HepG2 (cell line): ENCODE data around the gene POU4F3. TPM values are rescaled to one million over a fixed set of nuclear protein-coding genes. Genes with fewer than 3 reads are reported as not detected.
A peak's percentile ranks its signal among the peaks of the same experiment; 100 is the strongest.

Source experiments
- BORCS8-MEF2B ChIP-seq: sonication (generic); formaldehyde crosslinking; IDR thresholded peaks from 2 replicates; pipeline ENCODE4 v1.8.0; 2022; ENCODE audit warnings: mild to moderate bottlenecking, missing genetic modification reagents
- DMAP1 ChIP-seq: IDR thresholded peaks from 2 replicates; pipeline ENCODE4 v1.6.1; 2016
- FOSL2 ChIP-seq: sonication (generic); formaldehyde crosslinking; IDR thresholded peaks from 2 replicates; pipeline ENCODE4 v1.4.0; 2020; ENCODE audit warnings: missing genetic modification reagents
- HMGXB3 ChIP-seq: sonication (generic); formaldehyde crosslinking; IDR thresholded peaks from 2 replicates; pipeline ENCODE4 v1.4.0; 2020; ENCODE audit warnings: missing genetic modification reagents, borderline replicate concordance
- JARID2 ChIP-seq: sonication (generic); formaldehyde crosslinking; IDR thresholded peaks from 2 replicates; pipeline ENCODE4 v1.8.1; 2023; ENCODE audit warnings: missing genetic modification reagents, inconsistent platforms; ENCODE audit not compliant: insufficient replicate concordance
- KLF16 ChIP-seq, 2 experiments: sonication (generic) in 1 of 2; formaldehyde crosslinking in 1 of 2; IDR thresholded peaks; 2 replicates each; pipeline versions ENCODE4 v1.6.1 to v1.8.0; 2016 to 2023; ENCODE audit warnings: missing genetic modification reagents in 2 of 2, missing compliant biosample characterization in 1 of 2
- NFKB2 ChIP-seq: sonication (generic); formaldehyde crosslinking; IDR thresholded peaks from 2 replicates; pipeline ENCODE4 v1.4.0; 2020; ENCODE audit warnings: missing genetic modification reagents, borderline replicate concordance
- SALL1 ChIP-seq: sonication (generic); formaldehyde crosslinking; IDR thresholded peaks from 2 replicates; pipeline ENCODE4 v1.8.0; 2022; ENCODE audit warnings: mild to moderate bottlenecking, missing genetic modification reagents
- SRY ChIP-seq: sonication (generic); formaldehyde crosslinking; IDR thresholded peaks from 2 replicates; pipeline ENCODE4 v1.8.0; 2022; ENCODE audit warnings: mild to moderate bottlenecking, missing genetic modification reagents
- ZFP36L1 ChIP-seq: sonication (generic); formaldehyde crosslinking; IDR thresholded peaks from 2 replicates; pipeline ENCODE4 v1.8.0; 2022; ENCODE audit warnings: mild to moderate bottlenecking, missing genetic modification reagents, moderate library complexity
- ZNF101 ChIP-seq: sonication (generic); formaldehyde crosslinking; IDR thresholded peaks from 2 replicates; pipeline ENCODE4 v1.4.0; 2020; ENCODE audit warnings: mild to moderate bottlenecking, low read depth, missing genetic modification reagents, borderline replicate concordance
- ZNF124 ChIP-seq: sonication (generic); formaldehyde crosslinking; IDR thresholded peaks from 2 replicates; pipeline ENCODE4 v1.4.0; 2020; ENCODE audit warnings: missing genetic modification reagents
- ZNF557 ChIP-seq: sonication (generic); formaldehyde crosslinking; IDR thresholded peaks from 2 replicates; pipeline ENCODE4 v1.4.0; 2020; ENCODE audit warnings: missing genetic modification reagents
- ZNF674 ChIP-seq: sonication (generic); formaldehyde crosslinking; IDR thresholded peaks from 2 replicates; pipeline ENCODE4 v1.5.0; 2020; ENCODE audit warnings: low read depth, mild to moderate bottlenecking, missing genetic modification reagents
- ZNF792 ChIP-seq: IDR thresholded peaks from 2 replicates; pipeline ENCODE4 v1.6.1; 2016
- polyA plus RNA-seq, 8 experiments: library from polyadenylated mRNA; depleted of rRNA in 3 of 8; stranded (reverse) in 7 of 8; unstranded in 1 of 8; fragments of >200 nt; fragmentation: Illumina TruSeq in 4 of 8; extraction: Trizol in 4 of 8; gene quantifications; 2 replicates each; pipeline versions ENCODE4 v1.2.1 to v1.2.3, GENCODE V29; 2011 to 2016; ENCODE audit warnings: low read depth in 4 of 8, missing spikeins in 1 of 8, mixed read lengths in 1 of 8; ENCODE audit not compliant: insufficient read depth in 1 of 8
- total RNA-seq, 5 experiments: library from RNA; depleted of rRNA; stranded (reverse); fragments of >200 nt; fragmentation: Illumina TruSeq; extraction: Trizol; gene quantifications; 2 replicates each; pipeline ENCODE4 v1.2.3, GENCODE V29; 2016; ENCODE audit warnings: low read depth in 1 of 5
- TF ChIP-seq, protein P1 (sequence below): sonication (generic); formaldehyde crosslinking; IDR thresholded peaks from 2 replicates; pipeline ENCODE4 v1.4.0; 2020; ENCODE audit warnings: missing genetic modification reagents, borderline replicate concordance
- TF ChIP-seq, protein P2 (sequence below): sonication (generic); formaldehyde crosslinking; IDR thresholded peaks from 2 replicates; pipeline ENCODE4 v1.4.0; 2020; ENCODE audit warnings: missing genetic modification reagents

POU4F3 gene
- total and polyA plus RNA-seq, 2 of the 13 experiments (the other 11 are each of a cell fraction or from before 2014, with no cell fraction given): not detected

GRCh38 chr5:146340260-146341081 lies 1.8 kb downstream of the POU4F3 start (continued):
- TF ChIP-seq SALL1 (CRISPR knock-in tag) (peak; percentile 87), FOSL2 (CRISPR knock-in tag) (0 out of 2 replicates have a peak, but pooled peaks have one; percentile 23), DMAP1 (CRISPR knock-in tag) (no peak), JARID2 (no peak), NFKB2 (CRISPR knock-in tag) (peak; percentile 61; the same call in 1 of the 2 replicates), HMGXB3 (CRISPR knock-in tag) (0 out of 2 replicates have a peak, but pooled peaks have one; percentile 31), SRY (CRISPR knock-in tag) (peak; percentile 79; the same call in 1 of the 2 replicates), ZNF124 (CRISPR knock-in tag) (0 out of 2 replicates have a peak, but pooled peaks have one; percentile 61), ZNF557 (CRISPR knock-in tag) (no peak), ZNF792 (CRISPR knock-in tag) (no peak; the same call in 1 of the 2 replicates), KLF16 (CRISPR knock-in tag; IDR thresholded peaks at IDR 0.05) (peak in 1 of 2 experiments; percentile 76; a peak in 1 of 4 replicates), BORCS8-MEF2B (peak; percentile 88), ZNF674 (CRISPR knock-in tag) (no peak), ZNF101 (CRISPR knock-in tag) (no peak), ZFP36L1 (CRISPR knock-in tag) (no peak)
- TF ChIP-seq, protein P1, sequence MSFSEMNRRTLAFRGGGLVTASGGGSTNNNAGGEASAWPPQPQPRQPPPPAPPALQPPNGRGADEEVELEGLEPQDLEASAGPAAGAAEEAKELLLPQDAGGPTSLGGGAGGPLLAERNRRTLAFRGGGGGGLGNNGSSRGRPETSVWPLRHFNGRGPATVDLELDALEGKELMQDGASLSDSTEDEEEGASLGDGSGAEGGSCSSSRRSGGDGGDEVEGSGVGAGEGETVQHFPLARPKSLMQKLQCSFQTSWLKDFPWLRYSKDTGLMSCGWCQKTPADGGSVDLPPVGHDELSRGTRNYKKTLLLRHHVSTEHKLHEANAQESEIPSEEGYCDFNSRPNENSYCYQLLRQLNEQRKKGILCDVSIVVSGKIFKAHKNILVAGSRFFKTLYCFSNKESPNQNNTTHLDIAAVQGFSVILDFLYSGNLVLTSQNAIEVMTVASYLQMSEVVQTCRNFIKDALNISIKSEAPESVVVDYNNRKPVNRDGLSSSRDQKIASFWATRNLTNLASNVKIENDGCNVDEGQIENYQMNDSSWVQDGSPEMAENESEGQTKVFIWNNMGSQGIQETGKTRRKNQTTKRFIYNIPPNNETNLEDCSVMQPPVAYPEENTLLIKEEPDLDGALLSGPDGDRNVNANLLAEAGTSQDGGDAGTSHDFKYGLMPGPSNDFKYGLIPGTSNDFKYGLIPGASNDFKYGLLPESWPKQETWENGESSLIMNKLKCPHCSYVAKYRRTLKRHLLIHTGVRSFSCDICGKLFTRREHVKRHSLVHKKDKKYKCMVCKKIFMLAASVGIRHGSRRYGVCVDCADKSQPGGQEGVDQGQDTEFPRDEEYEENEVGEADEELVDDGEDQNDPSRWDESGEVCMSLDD: 0 out of 2 replicates have a peak, but pooled peaks have one; percentile 37
- TF ChIP-seq, protein P2, sequence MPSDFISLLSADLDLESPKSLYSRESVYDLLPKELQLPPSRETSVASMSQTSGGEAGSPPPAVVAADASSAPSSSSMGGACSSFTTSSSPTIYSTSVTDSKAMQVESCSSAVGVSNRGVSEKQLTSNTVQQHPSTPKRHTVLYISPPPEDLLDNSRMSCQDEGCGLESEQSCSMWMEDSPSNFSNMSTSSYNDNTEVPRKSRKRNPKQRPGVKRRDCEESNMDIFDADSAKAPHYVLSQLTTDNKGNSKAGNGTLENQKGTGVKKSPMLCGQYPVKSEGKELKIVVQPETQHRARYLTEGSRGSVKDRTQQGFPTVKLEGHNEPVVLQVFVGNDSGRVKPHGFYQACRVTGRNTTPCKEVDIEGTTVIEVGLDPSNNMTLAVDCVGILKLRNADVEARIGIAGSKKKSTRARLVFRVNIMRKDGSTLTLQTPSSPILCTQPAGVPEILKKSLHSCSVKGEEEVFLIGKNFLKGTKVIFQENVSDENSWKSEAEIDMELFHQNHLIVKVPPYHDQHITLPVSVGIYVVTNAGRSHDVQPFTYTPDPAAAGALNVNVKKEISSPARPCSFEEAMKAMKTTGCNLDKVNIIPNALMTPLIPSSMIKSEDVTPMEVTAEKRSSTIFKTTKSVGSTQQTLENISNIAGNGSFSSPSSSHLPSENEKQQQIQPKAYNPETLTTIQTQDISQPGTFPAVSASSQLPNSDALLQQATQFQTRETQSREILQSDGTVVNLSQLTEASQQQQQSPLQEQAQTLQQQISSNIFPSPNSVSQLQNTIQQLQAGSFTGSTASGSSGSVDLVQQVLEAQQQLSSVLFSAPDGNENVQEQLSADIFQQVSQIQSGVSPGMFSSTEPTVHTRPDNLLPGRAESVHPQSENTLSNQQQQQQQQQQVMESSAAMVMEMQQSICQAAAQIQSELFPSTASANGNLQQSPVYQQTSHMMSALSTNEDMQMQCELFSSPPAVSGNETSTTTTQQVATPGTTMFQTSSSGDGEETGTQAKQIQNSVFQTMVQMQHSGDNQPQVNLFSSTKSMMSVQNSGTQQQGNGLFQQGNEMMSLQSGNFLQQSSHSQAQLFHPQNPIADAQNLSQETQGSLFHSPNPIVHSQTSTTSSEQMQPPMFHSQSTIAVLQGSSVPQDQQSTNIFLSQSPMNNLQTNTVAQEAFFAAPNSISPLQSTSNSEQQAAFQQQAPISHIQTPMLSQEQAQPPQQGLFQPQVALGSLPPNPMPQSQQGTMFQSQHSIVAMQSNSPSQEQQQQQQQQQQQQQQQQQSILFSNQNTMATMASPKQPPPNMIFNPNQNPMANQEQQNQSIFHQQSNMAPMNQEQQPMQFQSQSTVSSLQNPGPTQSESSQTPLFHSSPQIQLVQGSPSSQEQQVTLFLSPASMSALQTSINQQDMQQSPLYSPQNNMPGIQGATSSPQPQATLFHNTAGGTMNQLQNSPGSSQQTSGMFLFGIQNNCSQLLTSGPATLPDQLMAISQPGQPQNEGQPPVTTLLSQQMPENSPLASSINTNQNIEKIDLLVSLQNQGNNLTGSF (CRISPR knock-in tag): peak; percentile 79; the same call in 1 of the 2 replicates
